Measurements from ENCODE around the gene PRR32. TPM values are rescaled to one million over a fixed set of nuclear protein-coding genes. Genes with fewer than 3 reads are reported as not detected.
"Not testable (repeated sequence)": the region's sequence is repeated elsewhere in the genome, so short reads cannot be mapped to it uniquely, and the experiment has no call there.

Gene PRR32
- not detected for total RNA-seq
- total RNA-seq (2013): not detected

GRCh38 chrX:126819429-126819828, at the start of gene PRR32:
Gene PRR32 (plus strand): TSS chrX:126819729. CDS start chrX:126819844, 115 bp downstream.
- Mint-ChIP-seq H3K4me1 (no peaks in the 10 kb centered on the region), H3K9me3 (peaks cover 0 to 13% of the 10 kb centered on the region in 2 donors), H3K36me3 (no peaks in the 10 kb centered on the region), H3K27me3 (ENCODE audit: low read depth in 2 of 2) (no peaks in the 10 kb centered on the region), H3K4me3 (no peak within 1 kb of the TSS), H3K27ac (no peak within 1 kb of the TSS)
- no peaks in the 10 kb centered on the region for H3K9me3 ChIP-seq (ENCODE audit: control insufficient read depth, insufficient read depth, low read length)
- DNase-seq: no peak
- no peaks in the 10 kb centered on the region for H3K4me1 ChIP-seq (ENCODE audit: control insufficient read depth, insufficient read depth, low read length)
- no peaks in the 10 kb centered on the region for H3K27me3 ChIP-seq (ENCODE audit: control insufficient read depth, insufficient read depth, low read length)
- ATAC-seq: no peak
- intact Hi-C loops (cut with micrococcal nuclease): no loop called here
- no peaks in the 10 kb centered on the region for H3K36me3 ChIP-seq (ENCODE audit: control insufficient read depth, insufficient read depth, low read length)
- no peak within 1 kb of the TSS for H3K4me3 ChIP-seq (ENCODE audit: low read length)
- no peak for TF ChIP-seq CTCF (IDR thresholded peaks at IDR 0.05)
- no peak within 1 kb of the TSS for H3K27ac ChIP-seq (ENCODE audit: low read length)

- no peak overlapping the region for H3K4me3 Mint-ChIP-seq
- Histone ChIP-seq H3K27me3 (ENCODE audit: control insufficient read depth, insufficient read depth, low read length) (no peaks in the 10 kb centered on the region), H3K4me3 (ENCODE audit: low read length) (no peak overlapping the region), H3K27ac (ENCODE audit: low read length) (no peak overlapping the region), H3K9me3 (ENCODE audit: control insufficient read depth, insufficient read depth, low read length) (no peaks in the 10 kb centered on the region), H3K4me1 (ENCODE audit: control insufficient read depth, insufficient read depth, low read length) (no peaks in the 10 kb centered on the region), H3K36me3 (ENCODE audit: control insufficient read depth, insufficient read depth, low read length) (no peaks in the 10 kb centered on the region)
- intact Hi-C loops (cut with micrococcal nuclease): no loop called here
- no peak overlapping the region for H3K27ac Mint-ChIP-seq
- ATAC-seq (no peak), DNase-seq (no peak)
- no peaks in the 10 kb centered on the region for H3K36me3 Mint-ChIP-seq
- H3K27me3 Mint-ChIP-seq (ENCODE audit: low read depth in 2 of 2): no peaks in the 10 kb centered on the region
- WGBS (ENCODE audit: insufficient coverage): 20% methylated on average over 5 of the region's 5 CpGs
- H3K9me3 Mint-ChIP-seq: peaks cover 2 to 6% of the 10 kb centered on the region in 2 donors
- TF ChIP-seq CTCF (IDR thresholded peaks at IDR 0.05): no peak
- no peaks in the 10 kb centered on the region for H3K4me1 Mint-ChIP-seq
Measured at GRCh38 chrX:126770179-126770578, 49.4 kb upstream of the PRR32 start.

GRCh38 chrX:126785539-126785938, 34.0 kb upstream of the PRR32 start:
- Histone ChIP-seq H3K4me1 (ENCODE audit: control insufficient read depth, insufficient read depth, low read length) (no peaks in the 10 kb centered on the region), H3K4me3 (ENCODE audit: low read length) (no peak overlapping the region), H3K9me3 (ENCODE audit: control insufficient read depth, insufficient read depth, low read length) (no peaks in the 10 kb centered on the region), H3K27ac (ENCODE audit: low read length) (no peak overlapping the region), H3K27me3 (ENCODE audit: control insufficient read depth, insufficient read depth, low read length) (no peaks in the 10 kb centered on the region), H3K36me3 (ENCODE audit: control insufficient read depth, insufficient read depth, low read length) (no peaks in the 10 kb centered on the region)
- intact Hi-C loops (cut with micrococcal nuclease): no loop called here
- WGBS (ENCODE audit: insufficient coverage): 100% methylated on average over 1 of the region's 2 CpGs
- Mint-ChIP-seq H3K9me3 (peaks cover 0 to 7% of the 10 kb centered on the region in 2 donors), H3K27me3 (ENCODE audit: low read depth in 2 of 2) (no peaks in the 10 kb centered on the region), H3K4me3 (no peak overlapping the region), H3K27ac (no peak overlapping the region), H3K36me3 (no peaks in the 10 kb centered on the region), H3K4me1 (no peaks in the 10 kb centered on the region)
- TF ChIP-seq CTCF (IDR thresholded peaks at IDR 0.05): no peak
- DNase-seq (no peak), ATAC-seq (no peak)

- intact Hi-C loops (cut with micrococcal nuclease): no loop called here
- ATAC-seq (no peak), DNase-seq (no peak)
- H3K4me1 Mint-ChIP-seq: no peaks in the 10 kb centered on the region
- Histone ChIP-seq H3K4me1 (ENCODE audit: control insufficient read depth, insufficient read depth, low read length) (no peaks in the 10 kb centered on the region), H3K9me3 (ENCODE audit: control insufficient read depth, insufficient read depth, low read length) (no peaks in the 10 kb centered on the region), H3K27me3 (ENCODE audit: control insufficient read depth, insufficient read depth, low read length) (no peaks in the 10 kb centered on the region), H3K4me3 (ENCODE audit: low read length) (no peak overlapping the region), H3K27ac (ENCODE audit: low read length) (no peak overlapping the region), H3K36me3 (ENCODE audit: control insufficient read depth, insufficient read depth, low read length) (no peaks in the 10 kb centered on the region)
- H3K4me3 Mint-ChIP-seq: no peak overlapping the region
- peaks cover 0 to 4% of the 10 kb centered on the region in 2 donors for H3K9me3 Mint-ChIP-seq
- no peaks in the 10 kb centered on the region for H3K36me3 Mint-ChIP-seq
- no CpG with 5 or more reads among the region's 1 CpG for WGBS (ENCODE audit: insufficient coverage)
- no peaks in the 10 kb centered on the region for H3K27me3 Mint-ChIP-seq (ENCODE audit: low read depth in 2 of 2)
- no peak for TF ChIP-seq CTCF (IDR thresholded peaks at IDR 0.05)
- no peak overlapping the region for H3K27ac Mint-ChIP-seq
Measured at GRCh38 chrX:126799059-126799458, 20.5 kb upstream of the PRR32 start.

GRCh38 chrX:126806784-126807183, 12.7 kb upstream of the PRR32 start:
- 64% methylated on average over 3 of the region's 3 CpGs for WGBS (ENCODE audit: insufficient coverage)
- H3K27ac ChIP-seq (ENCODE audit: low read length); H3K4me1 Mint-ChIP-seq; H3K36me3 Mint-ChIP-seq; H3K27me3 Mint-ChIP-seq (ENCODE audit: low read depth in 2 of 2); DNase-seq; ATAC-seq; H3K27ac Mint-ChIP-seq; H3K4me1 ChIP-seq (ENCODE audit: control insufficient read depth, insufficient read depth, low read length); H3K27me3 ChIP-seq (ENCODE audit: control insufficient read depth, insufficient read depth, low read length); intact Hi-C loops (cut with micrococcal nuclease); H3K4me3 ChIP-seq (ENCODE audit: low read length); H3K36me3 ChIP-seq (ENCODE audit: control insufficient read depth, insufficient read depth, low read length); H3K4me3 Mint-ChIP-seq; H3K9me3 ChIP-seq (ENCODE audit: control insufficient read depth, insufficient read depth, low read length): not testable (repeated sequence)
- peaks cover 0 to 14% of the 10 kb centered on the region in 2 donors for H3K9me3 Mint-ChIP-seq

Measured in natural killer cell (primary cell).